ENCODE measurements around the gene CPNE4.

The CPNE4 gene

GRCh38 chr3:131801566-131801965 lies 233.2 kb downstream of the CPNE4 start:
- DNase-seq (ENCODE audit: low read depth, low spot score), result no peak

- no peak for DNase-seq (ENCODE audit: low read depth, low spot score)
Observed at GRCh38 chr3:131797776-131798175, 237.0 kb downstream of the CPNE4 start.

GRCh38 chr3:131796558-131797198 lies 238.1 kb downstream of the CPNE4 start:
- DNase-seq (ENCODE audit: low read depth, low spot score), result no peak

- no peak for DNase-seq (ENCODE audit: low read depth, low spot score)
Observed at GRCh38 chr3:131796111-131796510, 238.7 kb downstream of the CPNE4 start.

GRCh38 chr3:131795390-131796090 lies 239.3 kb downstream of the CPNE4 start:
- DNase-seq (ENCODE audit: low read depth, low spot score), result peak; percentile 40

GRCh38 chr3:131794766-131795388 lies 239.9 kb downstream of the CPNE4 start:
- DNase-seq (ENCODE audit: low read depth, low spot score), result peak; percentile 78

GRCh38 chr3:131793870-131794269 lies 240.9 kb downstream of the CPNE4 start:
- DNase-seq (ENCODE audit: low read depth, low spot score), result no peak

- no peak for DNase-seq (ENCODE audit: low read depth, low spot score)
Observed at GRCh38 chr3:131789188-131789587, 245.6 kb downstream of the CPNE4 start.

- DNase-seq (ENCODE audit: low read depth, low spot score), result no peak
Observed at GRCh38 chr3:131786386-131786785, 248.4 kb downstream of the CPNE4 start.

- no peak for DNase-seq (ENCODE audit: low read depth, low spot score)
Observed at GRCh38 chr3:131782751-131783150, 252.1 kb downstream of the CPNE4 start.

GRCh38 chr3:131778526-131778925 lies 256.3 kb downstream of the CPNE4 start:
- peak; percentile 6 for DNase-seq (ENCODE audit: low read depth, low spot score)

GRCh38 chr3:131775650-131776049 lies 259.2 kb downstream of the CPNE4 start:
- no peak for DNase-seq (ENCODE audit: low read depth, low spot score)

- no peak for DNase-seq (ENCODE audit: low read depth, low spot score)
Observed at GRCh38 chr3:131772269-131773026, 262.4 kb downstream of the CPNE4 start.

- DNase-seq (ENCODE audit: low read depth, low spot score), result no peak
Observed at GRCh38 chr3:131762981-131763564, 271.7 kb downstream of the CPNE4 start.

GRCh38 chr3:131756405-131756804 lies 278.4 kb downstream of the CPNE4 start:
- DNase-seq (ENCODE audit: low read depth, low spot score), result no peak

GRCh38 chr3:131755380-131755779 lies 279.4 kb downstream of the CPNE4 start:
- DNase-seq (ENCODE audit: low read depth, low spot score), result no peak

GRCh38 chr3:131750256-131750655 lies 284.6 kb downstream of the CPNE4 start:
- no peak for DNase-seq (ENCODE audit: low read depth, low spot score)

GRCh38 chr3:131749826-131750225 lies 285.0 kb downstream of the CPNE4 start:
- DNase-seq (ENCODE audit: low read depth, low spot score), result no peak

- no peak for DNase-seq (ENCODE audit: low read depth, low spot score)
Observed at GRCh38 chr3:131747466-131747865, 287.3 kb downstream of the CPNE4 start.

GRCh38 chr3:131744765-131745164 lies 290.0 kb downstream of the CPNE4 start:
- DNase-seq (ENCODE audit: low read depth, low spot score), result no peak

GRCh38 chr3:131743126-131743525 lies 291.7 kb downstream of the CPNE4 start:
- DNase-seq (ENCODE audit: low read depth, low spot score), result no peak

GRCh38 chr3:131739211-131739610 lies 295.6 kb downstream of the CPNE4 start:
- DNase-seq (ENCODE audit: low read depth, low spot score), result peak; percentile 40
